H9 (cell line): ENCODE data around the gene KNG1. TPM values are rescaled to one million over a fixed set of nuclear protein-coding genes. Genes with fewer than 3 reads are reported as not detected.

Source experiments
- DNase-seq: peaks from one replicate; pipeline ENCODE4 v3.0.0-alpha.2; 2017
- H2AFZ ChIP-seq: one replicate; pipeline ENCODE4 v1.6.1; 2013; ENCODE audit warnings: mild to moderate bottlenecking, low read length, control low read depth, moderate library complexity
- H2AK5ac ChIP-seq: 2 replicates; pipeline ENCODE4 v1.6.1; 2013; ENCODE audit warnings: low read length, control low read depth, mixed read lengths; ENCODE audit not compliant: insufficient read length
- H2BK120ac ChIP-seq: one replicate; pipeline ENCODE4 v1.6.1; 2013; ENCODE audit warnings: low read depth, mild to moderate bottlenecking, low read length, control low read depth, inconsistent platforms; ENCODE audit not compliant: poor library complexity, severe bottlenecking
- H2BK12ac ChIP-seq: 2 replicates; pipeline ENCODE4 v1.6.1; 2013; ENCODE audit warnings: low read length, control low read depth, mixed read lengths, low read depth; ENCODE audit not compliant: insufficient read length
- H2BK15ac ChIP-seq: 2 replicates; pipeline ENCODE4 v1.6.1; 2013; ENCODE audit warnings: low read depth, low read length, control low read depth
- H2BK20ac ChIP-seq: one replicate; pipeline ENCODE4 v1.6.1; 2013; ENCODE audit warnings: low read depth, mild to moderate bottlenecking, low read length, control low read depth, inconsistent platforms; ENCODE audit not compliant: poor library complexity, severe bottlenecking
- H2BK5ac ChIP-seq: 2 replicates; pipeline ENCODE4 v1.6.1; 2013; ENCODE audit warnings: low read length, control low read depth, mixed read lengths; ENCODE audit not compliant: insufficient read length
- H3K14ac ChIP-seq: 2 replicates; pipeline ENCODE4 v1.6.1; 2013; ENCODE audit warnings: low read length, control low read depth; ENCODE audit not compliant: insufficient read depth
- H3K18ac ChIP-seq: 2 replicates; pipeline ENCODE4 v1.6.1; 2013; ENCODE audit warnings: low read depth, mild to moderate bottlenecking, mixed read lengths, low read length, control low read depth; ENCODE audit not compliant: insufficient read length
- H3K23ac ChIP-seq: 2 replicates; pipeline ENCODE4 v1.6.1; 2013; ENCODE audit warnings: low read length, control low read depth, mixed read lengths, low read depth; ENCODE audit not compliant: insufficient read length
- H3K23me2 ChIP-seq: 2 replicates; pipeline ENCODE4 v1.6.1; 2013; ENCODE audit warnings: low read depth, mild to moderate bottlenecking, mixed read lengths, low read length, control low read depth; ENCODE audit not compliant: insufficient read length, poor library complexity, severe bottlenecking
- H3K27ac ChIP-seq: 2 replicates; pipeline ENCODE4 v1.5.1; 2013; ENCODE audit warnings: low read length, control low read depth, mixed read lengths, low read depth; ENCODE audit not compliant: insufficient read length
- H3K27me3 ChIP-seq: 2 replicates; pipeline ENCODE4 v1.6.1; 2013; ENCODE audit warnings: low read length, control low read depth, inconsistent platforms; ENCODE audit not compliant: insufficient read depth
- H3K4ac ChIP-seq: 2 replicates; pipeline ENCODE4 v1.6.1; 2013; ENCODE audit warnings: low read depth, mild to moderate bottlenecking, control low read depth, inconsistent platforms, low read length, moderate library complexity
- H3K4me1 ChIP-seq: 2 replicates; pipeline ENCODE4 v1.6.1; 2013; ENCODE audit warnings: low read length, control low read depth, inconsistent platforms; ENCODE audit not compliant: insufficient read depth
- H3K4me2 ChIP-seq: 2 replicates; pipeline ENCODE4 v1.6.1; 2013; ENCODE audit warnings: low read length, control low read depth, mixed read lengths; ENCODE audit not compliant: insufficient read length, insufficient read depth
- H3K56ac ChIP-seq: 2 replicates; pipeline ENCODE4 v1.6.1; 2013; ENCODE audit warnings: low read depth, mild to moderate bottlenecking, mixed read lengths, low read length, control low read depth; ENCODE audit not compliant: insufficient read length
- H3K79me1 ChIP-seq: 2 replicates; pipeline ENCODE4 v1.6.1; 2013; ENCODE audit warnings: low read depth, mild to moderate bottlenecking, moderate library complexity, low read length, control low read depth, inconsistent platforms; ENCODE audit not compliant: insufficient read depth, poor library complexity, severe bottlenecking
- H3K79me2 ChIP-seq: 2 replicates; pipeline ENCODE4 v1.6.1; 2013; ENCODE audit warnings: low read length, control low read depth, inconsistent platforms; ENCODE audit not compliant: insufficient read depth
- H3K9ac ChIP-seq: 2 replicates; pipeline ENCODE4 v1.6.1; 2013; ENCODE audit warnings: low read length, control low read depth, mixed read lengths; ENCODE audit not compliant: insufficient read length; ENCODE audit errors: extremely low read depth
- H3K9me3 ChIP-seq: one replicate; pipeline ENCODE4 v1.6.1; 2013; ENCODE audit warnings: low read depth, low read length, inconsistent platforms; ENCODE audit not compliant: control insufficient read depth
- H3T11ph ChIP-seq: one replicate; pipeline ENCODE4 v1.6.1; 2013; ENCODE audit warnings: mild to moderate bottlenecking, low read length, control low read depth, inconsistent platforms
- H4K20me1 ChIP-seq: one replicate; pipeline ENCODE4 v1.6.1; 2013; ENCODE audit not compliant: control insufficient read depth, insufficient read length, insufficient read depth
- H4K5ac ChIP-seq: 2 replicates; pipeline ENCODE4 v1.6.1; 2013; ENCODE audit warnings: low read depth, mild to moderate bottlenecking, mixed read lengths, low read length, control low read depth; ENCODE audit not compliant: insufficient read length
- H4K8ac ChIP-seq: replicated peaks from 2 replicates; pipeline ENCODE4 v1.6.1; 2013; ENCODE audit warnings: low read length, control low read depth, mixed read lengths, low read depth; ENCODE audit not compliant: insufficient read length
- H4K91ac ChIP-seq: 2 replicates; pipeline ENCODE4 v1.6.1; 2013; ENCODE audit warnings: low read depth, mild to moderate bottlenecking, moderate library complexity, mixed read lengths, low read length, control low read depth; ENCODE audit not compliant: insufficient read length
- H3K27ac Mint-ChIP-seq, 3 experiments: 2 replicates in 2 of 3; 3 replicates in 1 of 3; pipeline ENCODE4 v1.8.0; 2020 to 2021; ENCODE audit warnings: mixed read lengths in 3 of 3, mild to moderate bottlenecking in 1 of 3, moderate library complexity in 1 of 3
- H3K27me3 Mint-ChIP-seq: 2 replicates; pipeline ENCODE4 v1.8.0; 2021; ENCODE audit warnings: low read depth, mild to moderate bottlenecking, moderate library complexity, mixed read lengths
- H3K36me3 Mint-ChIP-seq, 3 experiments: 2 replicates in 2 of 3; 3 replicates in 1 of 3; pipeline ENCODE4 v1.8.0; 2020 to 2021; ENCODE audit warnings: low read depth in 3 of 3, mixed read lengths in 3 of 3; ENCODE audit not compliant: insufficient read depth in 1 of 3
- H3K4me1 Mint-ChIP-seq, 2 experiments: 2 replicates each; pipeline ENCODE4 v1.8.0; 2020; ENCODE audit warnings: mixed read lengths in 2 of 2
- H3K4me3 Mint-ChIP-seq, 2 experiments: 2 replicates in 1 of 2; 3 replicates in 1 of 2; pipeline ENCODE4 v1.8.0; 2020 to 2021; ENCODE audit warnings: mild to moderate bottlenecking in 2 of 2, mixed read lengths in 2 of 2, moderate library complexity in 1 of 2
- H3K9me3 Mint-ChIP-seq, 2 experiments: 2 replicates in 1 of 2; 3 replicates in 1 of 2; pipeline ENCODE4 v1.8.0; 2020; ENCODE audit warnings: mild to moderate bottlenecking in 2 of 2, mixed read lengths in 2 of 2, moderate library complexity in 1 of 2
- CTCF ChIP-seq: fragments of 200-600 bp; sonication (generic); conservative IDR thresholded peaks from 3 replicates; pipeline ENCODE4 v1.8.0; 2021; ENCODE audit warnings: antibody characterized with exemption, mild to moderate bottlenecking
- WGBS: extraction: QIAGEN DNeasy Blood & Tissue Kit; methylation state at CpG from one replicate; pipeline ENCODE4 v1.1.7; 2013; ENCODE audit warnings: missing lambda C conversion rate, low lambda C conversion rate, mixed read lengths; ENCODE audit not compliant: insufficient read length; ENCODE audit errors: extremely low coverage; 5-methylcytosine and 5-hydroxymethylcytosine counted together
- total RNA-seq: library from RNA; stranded (reverse); gene quantifications from 2 replicates; pipeline ENCODE4 v1.2.1, GENCODE V29; 2021

Gene KNG1
- total RNA-seq, 1 experiment from 2014 or later = not detected

- H3K36me3 Mint-ChIP-seq = peaks cover 5 to 12% (median 10%) of the 10 kb centered on the region in 3 experiments
- peaks cover 13 to 20% of the 10 kb centered on the region in 2 experiments for H3K9me3 Mint-ChIP-seq
- no peak overlapping the region for H3K4me2 ChIP-seq
- no CpG with 5 or more reads among the region's 3 CpGs for WGBS
- H3K14ac ChIP-seq = no peak overlapping the region
- H4K91ac ChIP-seq = no peak overlapping the region
- H2BK15ac ChIP-seq = no peak overlapping the region
- no peak overlapping the region for H3T11ph ChIP-seq
- H2BK5ac ChIP-seq = no peak overlapping the region
- H2AK5ac ChIP-seq = no peak overlapping the region
- H3K27ac ChIP-seq = no peak overlapping the region
- no peak overlapping the region for H4K5ac ChIP-seq
- peaks cover 1% of the 10 kb centered on the region for H3K27me3 Mint-ChIP-seq
- H2BK120ac ChIP-seq = no peak overlapping the region
- no peaks in the 10 kb centered on the region for H3K23me2 ChIP-seq
- no peak overlapping the region for H3K9ac ChIP-seq
- H3K4me3 Mint-ChIP-seq = no peak overlapping the region
- H2BK12ac ChIP-seq = no peak overlapping the region
- no peaks in the 10 kb centered on the region for H3K79me2 ChIP-seq
- H3K4me1 Mint-ChIP-seq = peaks cover 0 to 9% of the 10 kb centered on the region in 2 experiments; a peak in 2 of 4 replicates
- H3K23ac ChIP-seq = no peak overlapping the region
- no peak overlapping the region for H3K56ac ChIP-seq
- TF ChIP-seq CTCF = no peak
- H3K9me3 ChIP-seq = no peaks in the 10 kb centered on the region
- no peaks in the 10 kb centered on the region for H3K4me1 ChIP-seq
- H3K27ac Mint-ChIP-seq = no peak overlapping the region
- no peak overlapping the region for H3K4ac ChIP-seq
- no peak for DNase-seq
- no peak overlapping the region for H2BK20ac ChIP-seq
- no peak overlapping the region for H4K8ac ChIP-seq
- no peaks in the 10 kb centered on the region for H3K79me1 ChIP-seq
- H3K27me3 ChIP-seq = no peaks in the 10 kb centered on the region
- no peaks in the 10 kb centered on the region for H4K20me1 ChIP-seq
- no peak overlapping the region for H3K18ac ChIP-seq
- no peak overlapping the region for H2AFZ ChIP-seq
Observed at GRCh38 chr3:186682812-186683211, 34.3 kb upstream of the KNG1 start.
